SU-DHL-6 (cell line): ENCODE results near the gene KCNK4.
"Not testable (repeated sequence)": the region's sequence is repeated elsewhere in the genome, so short reads cannot be mapped to it uniquely, and the experiment has no call there.

Source experiments
- H2AFZ ChIP-seq: fragments of 200-600 bp; sonication (generic); 2 replicates; pipeline ENCODE4 v1.6.1; 2014; ENCODE audit warnings: low read depth, mild to moderate bottlenecking, moderate library complexity, mixed read lengths, antibody characterized with exemption, low read length; ENCODE audit not compliant: severe bottlenecking
- H3F3A ChIP-seq: fragments of 200-600 bp; shearing (Covaris generic); 2 replicates; pipeline ENCODE4 v1.6.0; 2016; ENCODE audit warnings: antibody characterized with exemption, mild to moderate bottlenecking; ENCODE audit not compliant: insufficient read depth
- H3K27ac ChIP-seq: fragments of 200-600 bp; sonication (generic); 2 replicates; pipeline ENCODE4 v1.5.1; 2016; ENCODE audit warnings: low read depth, mild to moderate bottlenecking, low read length, moderate library complexity, mixed read lengths
- H3K27me3 ChIP-seq: fragments of 200-600 bp; sonication (generic), shearing (Covaris generic); 2 replicates; pipeline ENCODE4 v1.6.0; 2014; ENCODE audit warnings: mild to moderate bottlenecking, low read length
- H3K36me3 ChIP-seq: fragments of 200-600 bp; sonication (generic); 2 replicates; pipeline ENCODE4 v1.6.1; 2014; ENCODE audit warnings: mild to moderate bottlenecking, low read length, mixed read lengths
- H3K4me2 ChIP-seq: fragments of 300-600, 200-600 bp; shearing (Covaris generic), sonication (generic); 2 replicates; pipeline ENCODE4 v1.6.0; 2014; ENCODE audit warnings: low read length, low read depth, mild to moderate bottlenecking; ENCODE audit not compliant: poor library complexity, severe bottlenecking
- H3K4me3 ChIP-seq: fragments of 200-600 bp; sonication (generic); 2 replicates; pipeline ENCODE4 v1.5.1; 2014; ENCODE audit warnings: antibody characterized with exemption, low read length, mild to moderate bottlenecking, mixed read lengths; ENCODE audit not compliant: insufficient read depth, poor library complexity, severe bottlenecking
- H3K79me2 ChIP-seq: fragments of 200-600 bp; sonication (generic); 2 replicates; pipeline ENCODE4 v1.6.1; 2014; ENCODE audit warnings: mild to moderate bottlenecking, low read length, moderate library complexity; ENCODE audit not compliant: insufficient read depth
- H3K9ac ChIP-seq: fragments of 200-600 bp; sonication (generic); 2 replicates; pipeline ENCODE4 v1.7.0; 2014; ENCODE audit warnings: mild to moderate bottlenecking, low read length
- H3K9me2 ChIP-seq: fragments of 200-600 bp; sonication (generic); replicated peaks from 2 replicates; pipeline ENCODE4 v1.6.1; 2014; ENCODE audit warnings: low read length; ENCODE audit not compliant: insufficient read depth
- H3K9me3 ChIP-seq: fragments of 200-600 bp; sonication (generic); 2 replicates; pipeline ENCODE4 v1.6.1; 2014; ENCODE audit warnings: low read length, mixed read lengths; ENCODE audit not compliant: insufficient read depth
- H4K20me1 ChIP-seq: fragments of 200-600 bp; sonication (generic); 2 replicates; pipeline ENCODE4 v1.6.1; 2014; ENCODE audit warnings: low read depth, mild to moderate bottlenecking, antibody characterized with exemption, low read length, moderate library complexity, mixed read lengths
- EZH2phosphoT487 ChIP-seq: fragments of 200-600 bp; sonication (generic), shearing (Covaris generic); conservative IDR thresholded peaks from 2 replicates; pipeline ENCODE4 v1.6.1; 2018; ENCODE audit warnings: mild to moderate bottlenecking, antibody characterized with exemption, low read length, moderate library complexity, mixed read lengths
- TF ChIP-seq, protein P1 (sequence below): fragments of 200-600 bp; sonication (generic); IDR thresholded peaks from one replicate; pipeline ENCODE4 v1.5.1; 2017; ENCODE audit warnings: antibody characterized with exemption, mild to moderate bottlenecking, low read length, moderate library complexity; ENCODE audit not compliant: insufficient read depth, poor library complexity, severe bottlenecking

Gene KCNK4

DNA sequence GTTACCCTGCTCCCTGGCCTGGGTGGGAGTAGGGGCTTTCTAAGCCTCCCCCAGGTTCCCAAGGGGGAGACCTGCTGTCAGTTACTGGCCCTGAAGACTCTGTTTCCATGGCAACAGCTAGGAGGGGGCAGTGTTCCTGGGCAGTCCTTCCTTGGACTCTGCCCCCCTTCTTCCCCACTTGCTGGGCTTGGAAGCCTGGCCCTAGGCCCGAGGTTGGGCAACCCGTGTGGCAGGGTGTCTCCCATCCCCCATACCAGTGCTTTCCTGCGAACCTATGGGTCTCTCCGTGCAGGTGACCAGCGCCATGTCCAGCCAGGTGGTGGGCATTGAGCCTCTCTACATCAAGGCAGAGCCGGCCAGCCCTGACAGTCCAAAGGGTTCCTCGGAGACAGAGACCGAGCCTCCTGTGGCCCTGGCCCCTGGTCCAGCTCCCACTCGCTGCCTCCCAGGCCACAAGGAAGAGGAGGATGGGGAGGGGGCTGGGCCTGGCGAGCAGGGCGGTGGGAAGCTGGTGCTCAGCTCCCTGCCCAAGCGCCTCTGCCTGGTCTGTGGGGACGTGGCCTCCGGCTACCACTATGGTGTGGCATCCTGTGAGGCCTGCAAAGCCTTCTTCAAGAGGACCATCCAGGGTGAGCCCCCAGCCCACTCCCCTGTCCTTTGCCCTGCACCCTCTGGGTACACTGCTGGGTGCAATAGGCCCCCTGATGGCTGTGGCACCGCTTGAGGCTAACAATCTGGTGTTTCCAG lies 15.9 kb downstream of the KCNK4 start:
- Histone ChIP-seq H3K36me3 (no peaks in the 10 kb centered on the region), H3K27me3 (no peaks in the 10 kb centered on the region), H3K27ac (peak overlapping the region; percentile 66), H3K4me2 (peak overlapping the region; percentile 69), H3K9ac (peak overlapping the region; percentile 95), H3K9me2 (no peaks in the 10 kb centered on the region), H3K9me3 (no peaks in the 10 kb centered on the region), H3F3A (peaks cover 4% of the 10 kb centered on the region; the same call in 1 of the 2 replicates), H2AFZ (no peak overlapping the region), H3K4me3 (peak overlapping the region; percentile 97), H3K79me2 (peaks cover 42% of the 10 kb centered on the region), H4K20me1 (no peaks in the 10 kb centered on the region)
- TF ChIP-seq, protein P1, sequence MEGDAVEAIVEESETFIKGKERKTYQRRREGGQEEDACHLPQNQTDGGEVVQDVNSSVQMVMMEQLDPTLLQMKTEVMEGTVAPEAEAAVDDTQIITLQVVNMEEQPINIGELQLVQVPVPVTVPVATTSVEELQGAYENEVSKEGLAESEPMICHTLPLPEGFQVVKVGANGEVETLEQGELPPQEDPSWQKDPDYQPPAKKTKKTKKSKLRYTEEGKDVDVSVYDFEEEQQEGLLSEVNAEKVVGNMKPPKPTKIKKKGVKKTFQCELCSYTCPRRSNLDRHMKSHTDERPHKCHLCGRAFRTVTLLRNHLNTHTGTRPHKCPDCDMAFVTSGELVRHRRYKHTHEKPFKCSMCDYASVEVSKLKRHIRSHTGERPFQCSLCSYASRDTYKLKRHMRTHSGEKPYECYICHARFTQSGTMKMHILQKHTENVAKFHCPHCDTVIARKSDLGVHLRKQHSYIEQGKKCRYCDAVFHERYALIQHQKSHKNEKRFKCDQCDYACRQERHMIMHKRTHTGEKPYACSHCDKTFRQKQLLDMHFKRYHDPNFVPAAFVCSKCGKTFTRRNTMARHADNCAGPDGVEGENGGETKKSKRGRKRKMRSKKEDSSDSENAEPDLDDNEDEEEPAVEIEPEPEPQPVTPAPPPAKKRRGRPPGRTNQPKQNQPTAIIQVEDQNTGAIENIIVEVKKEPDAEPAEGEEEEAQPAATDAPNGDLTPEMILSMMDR: no peak
- no peak for TF ChIP-seq EZH2phosphoT487

DNA sequence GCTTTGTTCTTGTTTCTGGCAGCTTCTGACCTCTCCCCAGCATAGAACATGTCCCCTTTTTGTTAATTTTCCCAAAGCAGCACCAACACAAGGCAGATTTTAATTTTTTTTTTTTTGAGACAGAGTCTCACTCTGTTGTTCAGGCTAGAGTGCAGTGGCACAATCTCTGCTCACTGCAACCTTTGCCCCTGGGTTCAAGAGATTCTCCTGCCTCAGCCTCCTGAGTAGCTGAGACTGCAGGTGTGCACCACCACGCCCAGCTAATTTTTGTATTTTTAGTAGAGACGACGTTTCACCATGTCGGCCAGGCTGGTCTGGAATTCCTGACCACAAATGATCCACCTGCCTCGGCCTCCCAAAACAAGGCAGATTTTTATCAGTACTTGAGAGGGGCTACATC lies 16.7 kb downstream of the KCNK4 start:
- H3K9me3 ChIP-seq, H3K4me3 ChIP-seq, H3K9ac ChIP-seq, H2AFZ ChIP-seq, H3K27me3 ChIP-seq, H3K9me2 ChIP-seq, H3K27ac ChIP-seq, H3F3A ChIP-seq, H3K36me3 ChIP-seq, H4K20me1 ChIP-seq: not testable (repeated sequence)
- H3K4me2 ChIP-seq: peak overlapping the region; percentile 69
- peaks cover 46% of the 10 kb centered on the region for H3K79me2 ChIP-seq

DNA sequence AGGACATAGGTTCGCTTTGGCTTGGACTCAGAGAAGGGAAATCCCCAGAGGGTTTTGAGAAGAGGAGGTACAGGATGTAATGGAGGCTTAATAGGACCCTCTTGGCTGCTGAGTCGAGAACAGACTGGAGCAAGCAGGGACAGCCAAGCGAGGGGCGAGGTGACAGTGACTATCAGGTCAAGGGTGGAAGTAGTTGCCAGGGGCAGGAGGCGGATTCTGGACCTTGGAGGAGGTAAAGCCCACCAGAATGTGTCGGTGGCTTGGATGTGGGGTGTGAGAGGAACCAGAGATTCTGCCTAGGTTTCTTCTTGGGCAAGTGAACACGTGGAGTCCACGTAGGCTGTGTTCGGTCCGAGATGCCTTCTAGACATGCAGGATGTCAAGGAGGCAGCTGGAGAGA lies 21.8 kb downstream of the KCNK4 start:
- Histone ChIP-seq H3K9me2 (no peaks in the 10 kb centered on the region), H2AFZ (no peak overlapping the region), H3K4me2 (no peak overlapping the region), H4K20me1 (no peaks in the 10 kb centered on the region; the same call in 1 of the 2 replicates), H3K36me3 (no peaks in the 10 kb centered on the region), H3F3A (peaks cover 24% of the 10 kb centered on the region), H3K27ac (no peak overlapping the region), H3K4me3 (no peak overlapping the region), H3K9me3 (no peaks in the 10 kb centered on the region), H3K27me3 (no peaks in the 10 kb centered on the region), H3K9ac (no peak overlapping the region), H3K79me2 (peaks cover 34% of the 10 kb centered on the region)
- TF ChIP-seq, protein P1: no peak
- TF ChIP-seq EZH2phosphoT487: no peak

DNA sequence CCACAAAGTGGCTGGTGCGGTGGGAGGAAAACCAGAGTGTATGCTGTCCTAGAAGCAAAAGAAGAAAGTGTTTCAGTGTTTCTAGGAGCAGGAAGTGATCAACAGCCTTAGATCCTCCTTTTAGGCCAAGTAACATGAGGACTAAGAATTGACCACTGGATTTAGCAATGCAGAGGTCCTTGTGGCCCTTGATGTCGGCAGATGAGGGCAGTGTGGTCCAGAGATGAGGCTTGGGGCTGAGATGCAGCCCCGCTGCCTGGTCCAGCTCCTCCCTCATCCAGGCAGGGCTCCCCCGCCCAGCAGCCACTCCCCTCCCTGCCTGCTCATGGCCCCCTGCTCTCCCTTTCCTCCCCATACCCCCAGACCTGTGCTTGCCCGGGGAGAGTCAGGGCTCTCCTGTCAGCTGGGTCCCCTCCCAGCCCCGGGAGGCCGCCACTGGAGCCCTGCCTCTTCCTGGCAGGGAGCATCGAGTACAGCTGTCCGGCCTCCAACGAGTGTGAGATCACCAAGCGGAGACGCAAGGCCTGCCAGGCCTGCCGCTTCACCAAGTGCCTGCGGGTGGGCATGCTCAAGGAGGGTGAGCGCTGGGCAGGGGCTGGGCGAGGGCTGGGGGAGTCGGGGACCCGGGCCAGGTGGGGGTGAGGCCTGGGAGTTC lies 22.5 kb downstream of the KCNK4 start:
- Histone ChIP-seq H3K4me2 (no peak overlapping the region), H3K79me2 (peaks cover 31% of the 10 kb centered on the region), H3F3A (peaks cover 24% of the 10 kb centered on the region), H3K4me3 (no peak overlapping the region), H3K27me3 (no peaks in the 10 kb centered on the region), H2AFZ (no peak overlapping the region), H3K27ac (no peak overlapping the region), H4K20me1 (no peaks in the 10 kb centered on the region; the same call in 1 of the 2 replicates), H3K9me3 (no peaks in the 10 kb centered on the region), H3K9ac (no peak overlapping the region), H3K36me3 (no peaks in the 10 kb centered on the region), H3K9me2 (no peaks in the 10 kb centered on the region)
- TF ChIP-seq, protein P1: no peak
- TF ChIP-seq EZH2phosphoT487: no peak
